Adrenal gland (tissue), 12 donors: ENCODE measurements around the gene RPL38. TPM values are rescaled to one million over a fixed set of nuclear protein-coding genes. Genes with fewer than 3 reads are reported as not detected.
A peak's percentile ranks its signal among the peaks of the same experiment; 100 is the strongest.

Experiments used
- DNase-seq, 7 donors: peaks; one replicate each; pipeline ENCODE4 v3.0.0-alpha.2; 2019 to 2020
- H3K27ac ChIP-seq, 5 donors: fragments of 200-600 bp; sonication (generic) in 4 of 5; 1 replicate in 3 of 5; 2 replicates in 2 of 5; pipeline versions ENCODE4 v1.5.1 to v1.8.0; 2016 to 2020; ENCODE audit warnings: mild to moderate bottlenecking in 1 of 5
- H3K27me3 ChIP-seq: fragments of 200-600 bp; 2 replicates; pipeline ENCODE4 v1.8.0; 2021
- H3K36me3 ChIP-seq, 2 donors: fragments of 200-600 bp; replicated peaks in 1 of 2; 1 replicate in 1 of 2; 2 replicates in 1 of 2; pipeline versions ENCODE4 v1.5.1 to v1.8.0; 2018 to 2022
- H3K4me1 ChIP-seq, 2 donors: fragments of 200-600 bp; replicated peaks in 1 of 2; 1 replicate in 1 of 2; 2 replicates in 1 of 2; pipeline versions ENCODE4 v1.5.1 to v1.8.0; 2018 to 2021
- H3K4me3 ChIP-seq, 4 donors: fragments of 200-600 bp; sonication (generic) in 3 of 4; one replicate each; pipeline ENCODE4 v1.5.1; 2016 to 2018
- H3K9me3 ChIP-seq, 3 donors: fragments of 200-600 bp; sonication (generic) in 1 of 3; replicated peaks in 1 of 3; 1 replicate in 2 of 3; 2 replicates in 1 of 3; pipeline versions ENCODE4 v1.5.1 to v1.8.0; 2016 to 2021
- CTCF ChIP-seq, 6 experiments: fragments of 450-650 bp in 4 of 6; fragments of 200-600 bp in 2 of 6; sonication (generic) in 1 of 6; IDR thresholded peaks; 1 replicate in 5 of 6; 2 replicates in 1 of 6; pipeline versions ENCODE4 v1.5.1 to v1.8.0; 2016 to 2021; ENCODE audit warnings: antibody characterized with exemption in 6 of 6, mild to moderate bottlenecking in 2 of 6, moderate library complexity in 1 of 6
- POLR2A ChIP-seq, 2 donors: fragments of 450-650 bp; IDR thresholded peaks; one replicate each; pipeline ENCODE4 v1.6.1; 2017; ENCODE audit warnings: antibody characterized with exemption in 2 of 2, mild to moderate bottlenecking in 2 of 2, moderate library complexity in 1 of 2
- WGBS, 4 donors: extraction: QIAGEN DNeasy Blood & Tissue Kit in 2 of 4; methylation state at CpG; one replicate each; pipeline versions ENCODE4 v1.1.5 to v1.1.7; 2013 to 2017; 5-methylcytosine and 5-hydroxymethylcytosine counted together
- intact Hi-C, 2 donors: fragments of 100-400 bp; cut with DNase I; formaldehyde crosslinking; loops; one replicate each; pipeline versions ENCODE4 v1.14.1 to v1.15.0; 2022 to 2023
- polyA plus RNA-seq, 3 donors: library from polyadenylated mRNA; stranded (reverse); fragments of 200-250 nt in 2 of 3; fragments of 350-450 nt in 1 of 3; fragmentation: Illumina TruSeq in 1 of 3; extraction: RNeasy Lipid Tissue Mini Kit (QIAGEN cat#74804) in 1 of 3; gene quantifications; one replicate each; pipeline ENCODE4 v1.2.3, GENCODE V29; 2013 to 2014
- total RNA-seq, 9 donors: library from RNA; depleted of rRNA in 4 of 9; stranded (reverse); fragments of >200 nt in 4 of 9; fragments of 120-200 nt in 1 of 9; fragmentation: NEBNext Ultra II Directional in 1 of 9; extraction: Animal tissue kit (Norgen Biotek cat#: 25700) in 1 of 9; gene quantifications; one replicate each; pipeline versions ENCODE4 v1.1.0 to v1.2.4, GENCODE V29; 2013 to 2023
- donor health status: healthy with polysubstance abuse.
- donor health status: Bipolar disorder and iron deficiency.
- donor health status: DM: yes; HTN: yes; CAD: no.
- donor health status: DM: no; HTN: no; CAD: no.
- donor health status: DM: no; HTN: no; CAD: no.
- donor health status: DM: yes; HTN: yes; CAD: no.

Gene RPL38
- total and polyA plus RNA-seq, 12 donors, result 136 to 1,921 (median 789) TPM

- TF ChIP-seq CTCF (IDR thresholded peaks at IDR 0.05), result no peak
- no peak for TF ChIP-seq POLR2A (IDR thresholded peaks at IDR 0.05)
- no peak overlapping the region for H3K27ac ChIP-seq
- no peak for DNase-seq
- no peaks in the 10 kb centered on the region for H3K36me3 ChIP-seq
- H3K4me3 ChIP-seq, result no peak overlapping the region
- H3K9me3 ChIP-seq, result no peaks in the 10 kb centered on the region
- H3K4me1 ChIP-seq, result no peaks in the 10 kb centered on the region
- 60 to 77% (median 66%) methylated on average over 6 of the region's 6 CpGs for WGBS, 4 donors
- intact Hi-C loops, result no loop called here
- no peaks in the 10 kb centered on the region for H3K27me3 ChIP-seq
Observed at GRCh38 chr17:74198694-74199093, 4.8 kb upstream of the RPL38 start.

- H3K27me3 ChIP-seq, result no peaks in the 10 kb centered on the region
- 25 to 50% (median 29%) methylated on average over 15 to 35 of the region's 35 CpGs for WGBS, 4 donors
Observed at GRCh38 chr17:74199306-74200092, 4.0 kb upstream of the RPL38 start.

GRCh38 chr17:74200112-74200511 lies 3.4 kb upstream of the RPL38 start:
- TF ChIP-seq POLR2A (IDR thresholded peaks at IDR 0.05) (no peak), CTCF (IDR thresholded peaks at IDR 0.05) (no peak)
- H3K9me3 ChIP-seq, result no peaks in the 10 kb centered on the region
- intact Hi-C loops, result loop anchor here in 1 of 2 donors (5.0 kb wide), 1 partner anchor 157 kb away; no protein-coding TSS in a partner anchor
- no peak overlapping the region for H3K4me3 ChIP-seq
- WGBS, 4 donors, result 61 to 68% (median 63%) methylated on average over 9 to 10 of the region's 10 CpGs
- no peak overlapping the region for H3K27ac ChIP-seq
- no peak for DNase-seq
- H3K27me3 ChIP-seq, result no peaks in the 10 kb centered on the region
- H3K36me3 ChIP-seq, result peaks cover 0 to 4% of the 10 kb centered on the region in 2 donors
- peaks cover 8% of the 10 kb centered on the region in 2 donors for H3K4me1 ChIP-seq

More at GRCh38 chr17:74199306-74200092, 4.0 kb upstream of the RPL38 start:
- intact Hi-C loops, result loop anchor here in 1 of 2 donors (5.0 kb wide), 1 partner anchor 158 kb away; no protein-coding TSS in a partner anchor
- Histone ChIP-seq H3K36me3 (no peaks in the 10 kb centered on the region), H3K4me1 (peaks cover 2% of the 10 kb centered on the region in 2 donors), H3K27ac (no peak overlapping the region), H3K9me3 (no peaks in the 10 kb centered on the region), H3K4me3 (peak overlapping the region in 1 of 4 donors; percentile 37)
- TF ChIP-seq CTCF (IDR thresholded peaks at IDR 0.05) (peak; percentile 73 to 96 (median 84)), POLR2A (IDR thresholded peaks at IDR 0.05) (no peak)
- peak in 5 of 7 donors; percentile 53 to 83 (median 69) for DNase-seq

GRCh38 chr17:74201250-74201649 lies 2.2 kb upstream of the RPL38 start:
- TF ChIP-seq CTCF (IDR thresholded peaks at IDR 0.05) (no peak), POLR2A (IDR thresholded peaks at IDR 0.05) (no peak)
- 21 to 35% (median 26%) methylated on average over 7 to 8 of the region's 8 CpGs for WGBS, 4 donors
- Histone ChIP-seq H3K36me3 (peaks cover 0 to 15% of the 10 kb centered on the region in 2 donors), H3K4me1 (peaks cover 10 to 20% of the 10 kb centered on the region in 2 donors), H3K27me3 (no peaks in the 10 kb centered on the region), H3K9me3 (no peaks in the 10 kb centered on the region), H3K4me3 (no peak overlapping the region), H3K27ac (no peak overlapping the region)
- intact Hi-C loops, result loop anchor here in 1 of 2 donors (5.0 kb wide), 1 partner anchor 156 kb away; no protein-coding TSS in a partner anchor
- DNase-seq, result peak; percentile 55 to 90 (median 85)
